ENCODE data around the gene LIN37.

DNA sequence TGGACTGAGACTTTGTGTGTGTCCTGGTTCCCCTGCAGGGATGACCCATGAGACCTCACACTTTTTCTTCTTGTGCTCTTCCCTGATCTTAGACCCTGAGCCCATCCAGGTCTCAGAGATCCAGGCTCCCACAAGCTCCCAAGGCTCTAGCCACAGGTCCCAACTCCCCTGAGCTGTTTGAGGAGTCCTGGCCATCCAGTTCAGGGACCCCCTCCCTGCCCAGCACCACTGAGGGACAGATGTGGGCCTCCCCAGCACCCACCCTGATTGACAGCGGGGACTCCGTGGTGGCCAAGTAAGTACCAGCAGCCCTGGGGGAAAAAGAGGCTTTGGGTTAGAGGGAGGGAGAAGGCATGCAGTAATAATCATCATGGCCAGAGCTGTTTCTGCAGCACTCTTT is 11.3 kb downstream of the LIN37 start:
- TF ChIP-seq EZH2 (IDR thresholded peaks at IDR 0.05; ENCODE audit: borderline replicate concordance, low read depth, low read length, poor library complexity, severe bottlenecking) = no peak
- no peak for TF ChIP-seq CTCF (conservative IDR thresholded peaks at IDR 0.05; ENCODE audit: low read depth, low read length)
